GM23338 (cell line): ENCODE measurements around the gene CFAP251. TPM values are rescaled to one million over a fixed set of nuclear protein-coding genes. Genes with fewer than 3 reads are reported as not detected.

Experiments
- ATAC-seq: fragments of 200-7000 bp; cut with Tn5 transposase; 3 replicates; pipeline ENCODE4 v1.9.1; 2020
- DNase-seq: peaks from one replicate; pipeline ENCODE4 v3.0.0-alpha.2; 2015; ENCODE audit warnings: low spot score
- H2AFZ ChIP-seq: fragments of 200-600 bp; sonication (generic); 2 replicates; pipeline ENCODE4 v1.8.0; 2016; ENCODE audit warnings: antibody characterized with exemption, mild to moderate bottlenecking, moderate library complexity
- H3F3A ChIP-seq: fragments of 200-600 bp; sonication (generic); replicated peaks from 2 replicates; pipeline ENCODE4 v1.8.0; 2017; ENCODE audit warnings: antibody characterized with exemption, mixed run types, low read depth
- H3K27ac ChIP-seq: fragments of 200-600 bp; sonication (generic); 2 replicates; pipeline ENCODE4 v1.6.1; 2016; ENCODE audit warnings: low read depth
- H3K27me3 ChIP-seq: fragments of 200-600 bp; sonication (generic); 2 replicates; pipeline ENCODE4 v1.8.0; 2016; ENCODE audit warnings: mild to moderate bottlenecking, mixed run types, moderate library complexity; ENCODE audit not compliant: insufficient read depth
- H3K36me3 ChIP-seq: fragments of 200-600 bp; sonication (generic); 2 replicates; pipeline ENCODE4 v1.8.0; 2016; ENCODE audit warnings: mild to moderate bottlenecking; ENCODE audit not compliant: insufficient read depth
- H3K4me1 ChIP-seq: fragments of 200-600 bp; sonication (generic); 2 replicates; pipeline ENCODE4 v1.8.0; 2016; ENCODE audit warnings: mild to moderate bottlenecking, moderate library complexity; ENCODE audit not compliant: insufficient read depth
- H3K4me2 ChIP-seq: fragments of 200-600 bp; sonication (generic); 2 replicates; pipeline ENCODE4 v1.7.1; 2017; ENCODE audit warnings: mixed run types
- H3K4me3 ChIP-seq: fragments of 200-600 bp; sonication (generic); 2 replicates; pipeline ENCODE4 v1.6.1; 2016; ENCODE audit warnings: mixed run types
- H3K79me2 ChIP-seq: fragments of 200-600 bp; sonication (generic); replicated peaks from 2 replicates; pipeline ENCODE4 v1.8.0; 2017; ENCODE audit warnings: mild to moderate bottlenecking; ENCODE audit not compliant: insufficient read depth
- H3K9me2 ChIP-seq: fragments of 200-600 bp; sonication (generic); 2 replicates; pipeline ENCODE4 v1.8.0; 2017; ENCODE audit not compliant: insufficient read depth
- H4K20me1 ChIP-seq: fragments of 200-600 bp; sonication (generic); replicated peaks from 2 replicates; pipeline ENCODE4 v1.8.0; 2017; ENCODE audit warnings: mild to moderate bottlenecking; ENCODE audit not compliant: insufficient read depth
- H3K27ac Mint-ChIP-seq: 2 replicates; pipeline ENCODE4 v1.8.0; 2020; ENCODE audit warnings: inconsistent platforms, mild to moderate bottlenecking, moderate library complexity, mixed read lengths
- H3K27me3 Mint-ChIP-seq: 3 replicates; pipeline ENCODE4 v1.8.0; 2022; ENCODE audit warnings: low read depth, mild to moderate bottlenecking, moderate library complexity, mixed read lengths, inconsistent platforms; ENCODE audit not compliant: insufficient read depth, poor library complexity
- H3K36me3 Mint-ChIP-seq: 3 replicates; pipeline ENCODE4 v1.8.0; 2021; ENCODE audit warnings: low read depth, mild to moderate bottlenecking, inconsistent platforms, moderate library complexity, mixed read lengths
- H3K4me1 Mint-ChIP-seq: 3 replicates; pipeline ENCODE4 v1.8.0; 2020; ENCODE audit warnings: mild to moderate bottlenecking, inconsistent platforms, mixed read lengths
- H3K4me3 Mint-ChIP-seq: 3 replicates; pipeline ENCODE4 v1.8.0; 2021; ENCODE audit warnings: moderate library complexity, mild to moderate bottlenecking, inconsistent platforms, mixed read lengths
- H3K9me3 Mint-ChIP-seq: 3 replicates; pipeline ENCODE4 v1.8.0; 2020; ENCODE audit warnings: moderate library complexity, mild to moderate bottlenecking, inconsistent platforms, mixed read lengths
- CREB1 ChIP-seq: fragments of 250-450 bp; sonication (Bioruptor Pico); IDR thresholded peaks from 2 replicates; pipeline ENCODE4 v1.5.0; 2020; ENCODE audit warnings: low read depth, mild to moderate bottlenecking, moderate library complexity
- CTCF ChIP-seq, 2 experiments: fragments of 200-600 bp in 1 of 2; sonication (generic) in 1 of 2; conservative IDR thresholded peaks; 2 replicates each; pipeline versions ENCODE4 v1.5.1 to v1.6.1; 2016 to 2017; ENCODE audit warnings: antibody characterized with exemption in 2 of 2, low read depth in 2 of 2, mild to moderate bottlenecking in 2 of 2, moderate library complexity in 1 of 2
- ETS1 ChIP-seq: IDR thresholded peaks from 2 replicates; pipeline ENCODE4 v1.6.1; 2016; ENCODE audit warnings: antibody characterized with exemption
- EZH2 ChIP-seq: fragments of 200-600 bp; sonication (generic); IDR thresholded peaks from one replicate; pipeline ENCODE4 v1.8.0; 2017; ENCODE audit warnings: antibody characterized with exemption, mild to moderate bottlenecking, low read depth; ENCODE audit not compliant: unreplicated experiment
- EZH2phosphoT487 ChIP-seq: fragments of 200-600 bp; sonication (generic); IDR thresholded peaks from one replicate; pipeline ENCODE4 v1.8.1; 2018; ENCODE audit warnings: antibody characterized with exemption; ENCODE audit not compliant: unreplicated experiment
- JUNB ChIP-seq: IDR thresholded peaks from one replicate; pipeline ENCODE4 v1.6.1; 2016; ENCODE audit warnings: antibody characterized with exemption; ENCODE audit not compliant: unreplicated experiment
- NANOG ChIP-seq: IDR thresholded peaks from 2 replicates; pipeline ENCODE4 v1.6.1; 2016; ENCODE audit warnings: antibody characterized with exemption, borderline replicate concordance
- POLR2AphosphoS5 ChIP-seq: IDR thresholded peaks from 2 replicates; pipeline ENCODE4 v1.6.1; 2016; ENCODE audit warnings: antibody characterized with exemption, low read depth
- REST ChIP-seq: IDR thresholded peaks from one replicate; pipeline ENCODE4 v1.6.1; 2018; ENCODE audit warnings: antibody characterized with exemption; ENCODE audit not compliant: unreplicated experiment
- STAT1 ChIP-seq: IDR thresholded peaks from one replicate; pipeline ENCODE4 v1.6.1; 2016; ENCODE audit warnings: antibody characterized with exemption; ENCODE audit not compliant: unreplicated experiment
- ZNF114 ChIP-seq: fragments of 250-450 bp; sonication (Bioruptor Pico); IDR thresholded peaks from 2 replicates; pipeline ENCODE4 v1.5.0; 2020; ENCODE audit warnings: mild to moderate bottlenecking, moderate library complexity
- ZNF331 ChIP-seq: fragments of 250-450 bp; sonication (Bioruptor Pico); IDR thresholded peaks from 2 replicates; pipeline ENCODE4 v1.5.0; 2020; ENCODE audit warnings: low read depth, mild to moderate bottlenecking, moderate library complexity
- ZNF462 ChIP-seq: fragments of 250-450 bp; sonication (Bioruptor Pico); IDR thresholded peaks from 2 replicates; pipeline ENCODE4 v1.5.0; 2020; ENCODE audit warnings: mild to moderate bottlenecking, moderate library complexity
- polyA plus RNA-seq: library from polyadenylated mRNA; unstranded; fragments of >200 nt; fragmentation: Nextera tagmentation; extraction: Ambion mirVana; gene quantifications from 2 replicates; pipeline ENCODE4 v1.2.1, GENCODE V29; 2016
- total RNA-seq: library from RNA; depleted of rRNA; stranded (reverse); fragments of >200 nt; shearing (Covaris generic); gene quantifications from 2 replicates; pipeline ENCODE4 v1.2.3, GENCODE V29; 2014

CFAP251 gene
- total and polyA plus RNA-seq, 2 experiments from 2014 or later = 1.4 to 2.5 TPM

- Histone ChIP-seq H3K4me2 (no peak overlapping the region), H3K79me2 (no peaks in the 10 kb centered on the region), H3K36me3 (no peaks in the 10 kb centered on the region), H3K9me2 (peaks cover 8% of the 10 kb centered on the region; the same call in 1 of the 2 replicates), H3F3A (0 out of 2 replicates have a peak, but pooled peaks cover 6% of the 10 kb centered on the region), H3K4me1 (no peaks in the 10 kb centered on the region), H4K20me1 (no peaks in the 10 kb centered on the region), H2AFZ (peak overlapping the region; percentile 57), H3K4me3 (no peak overlapping the region), H3K27ac (no peak overlapping the region), H3K27me3 (no peaks in the 10 kb centered on the region)
- DNase-seq (peak; percentile 52), ATAC-seq (peak; percentile 94)
- Mint-ChIP-seq H3K9me3 (no peaks in the 10 kb centered on the region), H3K27ac (no peak overlapping the region), H3K4me3 (no peak overlapping the region), H3K27me3 (peaks cover 4% of the 10 kb centered on the region), H3K36me3 (no peaks in the 10 kb centered on the region), H3K4me1 (peaks cover 10% of the 10 kb centered on the region)
- TF ChIP-seq ZNF114 (CRISPR knock-in tag) = no peak
- TF ChIP-seq ZNF462 (CRISPR knock-in tag) = no peak
- no peak for TF ChIP-seq REST
- no peak for TF ChIP-seq POLR2AphosphoS5
- TF ChIP-seq CREB1 (CRISPR knock-in tag) = no peak
- TF ChIP-seq CTCF (conservative IDR thresholded peaks at IDR 0.05; ENCODE audit: low read depth in 2 of 2) = no peak
- no peak for TF ChIP-seq ZNF331 (CRISPR knock-in tag)
- no peak for TF ChIP-seq STAT1
- no peak for TF ChIP-seq EZH2
- TF ChIP-seq EZH2phosphoT487 = no peak
- TF ChIP-seq ETS1 = no peak
- no peak for TF ChIP-seq NANOG
- no peak for TF ChIP-seq JUNB
Measured at GRCh38 chr12:121883315-121883660, 35.1 kb upstream of the CFAP251 start.
